Hepatocyte (in vitro differentiated cells): ENCODE results near the gene NCAPH2. TPM values are rescaled to one million over a fixed set of nuclear protein-coding genes. Genes with fewer than 3 reads are reported as not detected.

ENCODE experiments used
- DNase-seq: peaks from one replicate; pipeline ENCODE4 v3.0.0-alpha.2; 2016; ENCODE audit warnings: low spot score
- H2AFZ ChIP-seq: fragments of 200-600 bp; sonication (generic); 2 replicates; pipeline ENCODE4 v1.6.0; 2016; ENCODE audit warnings: antibody characterized with exemption, mild to moderate bottlenecking
- H3K27ac ChIP-seq: fragments of 200-600 bp; sonication (generic); 2 replicates; pipeline ENCODE4 v1.5.1; 2016; ENCODE audit warnings: mild to moderate bottlenecking
- H3K27me3 ChIP-seq: fragments of 200-600 bp; sonication (generic); 2 replicates; pipeline ENCODE4 v1.6.1; 2016
- H3K36me3 ChIP-seq: fragments of 200-600 bp; sonication (generic); replicated peaks from 2 replicates; pipeline ENCODE4 v1.5.1; 2016; ENCODE audit warnings: low read depth; ENCODE audit not compliant: insufficient read depth
- H3K4me1 ChIP-seq: fragments of 200-600 bp; sonication (generic); 2 replicates; pipeline ENCODE4 v1.5.1; 2016; ENCODE audit warnings: mild to moderate bottlenecking, moderate library complexity; ENCODE audit not compliant: insufficient read depth
- H3K4me2 ChIP-seq: fragments of 200-600 bp; sonication (generic); 2 replicates; pipeline ENCODE4 v1.6.0; 2016
- H3K4me3 ChIP-seq: fragments of 200-600 bp; sonication (generic); 2 replicates; pipeline ENCODE4 v1.5.1; 2016; ENCODE audit warnings: mild to moderate bottlenecking
- H3K79me2 ChIP-seq: fragments of 200-600 bp; sonication (generic); 2 replicates; pipeline ENCODE4 v1.6.0; 2017; ENCODE audit warnings: mild to moderate bottlenecking
- H3K9me2 ChIP-seq: fragments of 200-600 bp; sonication (generic); replicated peaks from 2 replicates; pipeline ENCODE4 v1.6.0; 2017; ENCODE audit warnings: mild to moderate bottlenecking; ENCODE audit not compliant: insufficient read depth
- H3K9me3 ChIP-seq: fragments of 200-600 bp; sonication (generic); 2 replicates; pipeline ENCODE4 v1.5.1; 2016; ENCODE audit warnings: low read depth, mild to moderate bottlenecking
- H4K20me1 ChIP-seq: fragments of 200-600 bp; sonication (generic); 2 replicates; pipeline ENCODE4 v1.6.0; 2016; ENCODE audit warnings: mild to moderate bottlenecking; ENCODE audit not compliant: insufficient read depth, poor library complexity, severe bottlenecking
- CTCF ChIP-seq: fragments of 200-600 bp; sonication (generic); IDR thresholded peaks from 2 replicates; pipeline ENCODE4 v1.5.1; 2016; ENCODE audit warnings: antibody characterized with exemption, mild to moderate bottlenecking; ENCODE audit not compliant: poor library complexity
- EZH2 ChIP-seq: fragments of 200-600 bp; sonication (generic); IDR thresholded peaks from 2 replicates; pipeline ENCODE4 v1.6.1; 2016; ENCODE audit warnings: antibody characterized with exemption, mild to moderate bottlenecking, borderline replicate concordance
- EZH2phosphoT487 ChIP-seq: fragments of 200-600 bp; sonication (generic); IDR thresholded peaks from one replicate; pipeline ENCODE4 v1.6.1; 2018; ENCODE audit warnings: antibody characterized with exemption, mild to moderate bottlenecking, low read depth, moderate library complexity; ENCODE audit not compliant: unreplicated experiment, severe bottlenecking
- WGBS: methylation state at CpG from one replicate; pipeline ENCODE4 v1.1.6; 2016; ENCODE audit warnings: low lambda C conversion rate; ENCODE audit errors: missing lambda C conversion rate; 5-methylcytosine and 5-hydroxymethylcytosine counted together
- polyA plus RNA-seq: library from polyadenylated mRNA; unstranded; fragments of >200 nt; fragmentation: Nextera tagmentation; extraction: Ambion mirVana; gene quantifications from 2 replicates; pipeline ENCODE4 v1.2.1, GENCODE V29; 2016
- total RNA-seq: library from RNA; depleted of rRNA; stranded (reverse); fragments of >200 nt; gene quantifications from 2 replicates; pipeline ENCODE4 v1.2.3, GENCODE V29; 2014

The NCAPH2 gene
- total and polyA plus RNA-seq, 2 experiments from 2014 or later: 25.6 to 40.6 TPM

GRCh38 chr22:50489363-50490243 lies 18.4 kb upstream of the NCAPH2 start:
- no peak for DNase-seq
- Histone ChIP-seq H3K4me2 (no peak overlapping the region), H3K4me3 (no peak overlapping the region), H4K20me1 (no peaks in the 10 kb centered on the region), H3K27ac (no peak overlapping the region), H3K79me2 (no peaks in the 10 kb centered on the region), H2AFZ (no peak overlapping the region), H3K9me3 (no peaks in the 10 kb centered on the region), H3K4me1 (no peaks in the 10 kb centered on the region), H3K27me3 (no peaks in the 10 kb centered on the region), H3K36me3 (no peaks in the 10 kb centered on the region), H3K9me2 (no peaks in the 10 kb centered on the region)
- 91% methylated on average over 18 of the region's 31 CpGs for WGBS
- TF ChIP-seq EZH2phosphoT487: no peak
- TF ChIP-seq CTCF: no peak
- TF ChIP-seq EZH2: no peak

GRCh38 chr22:50490531-50491308 lies 17.3 kb upstream of the NCAPH2 start:
- Histone ChIP-seq H3K27me3 (no peaks in the 10 kb centered on the region), H3K9me2 (no peaks in the 10 kb centered on the region), H3K9me3 (no peaks in the 10 kb centered on the region), H3K79me2 (no peaks in the 10 kb centered on the region), H3K36me3 (no peaks in the 10 kb centered on the region), H3K4me3 (no peak overlapping the region), H3K27ac (no peak overlapping the region), H4K20me1 (no peaks in the 10 kb centered on the region), H3K4me1 (no peaks in the 10 kb centered on the region), H3K4me2 (no peak overlapping the region), H2AFZ (no peak overlapping the region)
- WGBS: 91% methylated on average over 27 of the region's 27 CpGs
- peak; percentile 1 for DNase-seq
- TF ChIP-seq EZH2 (no peak), CTCF (no peak), EZH2phosphoT487 (no peak)

GRCh38 chr22:50497093-50497492 lies 10.9 kb upstream of the NCAPH2 start:
- TF ChIP-seq EZH2phosphoT487 (no peak), CTCF (no peak)
- Histone ChIP-seq H3K4me2 (no peak overlapping the region), H3K9me2 (no peaks in the 10 kb centered on the region), H3K27me3 (no peaks in the 10 kb centered on the region), H3K79me2 (no peaks in the 10 kb centered on the region), H3K27ac (no peak overlapping the region), H3K4me3 (no peak overlapping the region), H4K20me1 (no peaks in the 10 kb centered on the region), H2AFZ (no peak overlapping the region), H3K9me3 (no peaks in the 10 kb centered on the region), H3K4me1 (peaks cover 4% of the 10 kb centered on the region), H3K36me3 (no peaks in the 10 kb centered on the region)
- WGBS: 87% methylated on average over 6 of the region's 6 CpGs
- no peak for DNase-seq
